Measurements from ENCODE around the gene DDAH1.

DNA sequence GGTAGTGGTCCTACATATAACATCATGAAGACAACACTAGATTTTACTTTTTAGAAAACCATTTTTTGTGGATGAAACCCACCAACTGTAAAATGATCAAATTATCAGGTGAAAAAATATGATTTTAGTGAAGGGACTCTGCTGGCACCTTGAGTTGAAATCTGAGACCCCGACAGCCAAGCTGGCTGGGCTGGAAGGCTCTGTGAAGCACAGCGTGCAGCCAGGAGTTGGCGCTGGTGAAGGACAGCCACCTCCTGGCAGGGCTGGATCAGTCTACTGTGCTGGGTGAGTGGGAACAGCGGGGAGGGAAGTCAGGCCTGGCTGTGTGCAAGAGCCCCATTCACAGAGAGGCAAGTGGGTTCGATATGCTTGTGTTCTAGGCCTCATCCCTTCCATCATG is 47.9 kb downstream of the DDAH1 start:
- TF ChIP-seq, protein P1, sequence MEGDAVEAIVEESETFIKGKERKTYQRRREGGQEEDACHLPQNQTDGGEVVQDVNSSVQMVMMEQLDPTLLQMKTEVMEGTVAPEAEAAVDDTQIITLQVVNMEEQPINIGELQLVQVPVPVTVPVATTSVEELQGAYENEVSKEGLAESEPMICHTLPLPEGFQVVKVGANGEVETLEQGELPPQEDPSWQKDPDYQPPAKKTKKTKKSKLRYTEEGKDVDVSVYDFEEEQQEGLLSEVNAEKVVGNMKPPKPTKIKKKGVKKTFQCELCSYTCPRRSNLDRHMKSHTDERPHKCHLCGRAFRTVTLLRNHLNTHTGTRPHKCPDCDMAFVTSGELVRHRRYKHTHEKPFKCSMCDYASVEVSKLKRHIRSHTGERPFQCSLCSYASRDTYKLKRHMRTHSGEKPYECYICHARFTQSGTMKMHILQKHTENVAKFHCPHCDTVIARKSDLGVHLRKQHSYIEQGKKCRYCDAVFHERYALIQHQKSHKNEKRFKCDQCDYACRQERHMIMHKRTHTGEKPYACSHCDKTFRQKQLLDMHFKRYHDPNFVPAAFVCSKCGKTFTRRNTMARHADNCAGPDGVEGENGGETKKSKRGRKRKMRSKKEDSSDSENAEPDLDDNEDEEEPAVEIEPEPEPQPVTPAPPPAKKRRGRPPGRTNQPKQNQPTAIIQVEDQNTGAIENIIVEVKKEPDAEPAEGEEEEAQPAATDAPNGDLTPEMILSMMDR (conservative IDR thresholded peaks at IDR 0.05; ENCODE audit: low read depth, low read length): no peak
- no peak for TF ChIP-seq EZH2phosphoT487 (IDR thresholded peaks at IDR 0.05; ENCODE audit: borderline replicate concordance, low read length)

All from PC-3 (cell line).